NCI-H1436 (cell line): Measurements from ENCODE around the gene GRID1.
A peak's percentile ranks its signal among the peaks of the same experiment; 100 is the strongest.

ENCODE experiments used
- DNase-seq: peaks from one replicate; lab custom pipeline; 2025; lab: John Stamatoyannopoulos, UW

GRID1 gene

GRCh38 chr10:86368987-86369386, 2.4 kb upstream of the GRID1 start:
- DNase-seq, result no peak

- DNase-seq, result no peak
Observed at GRCh38 chr10:86368046-86368445, 1.5 kb upstream of the GRID1 start.

GRCh38 chr10:86367152-86367951, 757 bp upstream of the GRID1 start:
- no peak for DNase-seq

GRCh38 chr10:86366902-86367151, 232 bp upstream of the GRID1 start:
- no peak for DNase-seq

- no peak for DNase-seq
Observed at GRCh38 chr10:86365346-86366032, 1.1 kb downstream of the GRID1 start.

GRCh38 chr10:86364491-86365345, 1.9 kb downstream of the GRID1 start:
- no peak for DNase-seq

GRCh38 chr10:86363833-86364490, 2.6 kb downstream of the GRID1 start:
- no peak for DNase-seq

GRCh38 chr10:86363184-86363832, 3.3 kb downstream of the GRID1 start:
- DNase-seq, result no peak

- DNase-seq, result no peak
Observed at GRCh38 chr10:86362586-86363183, 3.9 kb downstream of the GRID1 start.

- DNase-seq, result no peak
Observed at GRCh38 chr10:86362129-86362527, 4.5 kb downstream of the GRID1 start.

GRCh38 chr10:86361156-86362128, 5.2 kb downstream of the GRID1 start:
- peak; percentile 22 for DNase-seq

- DNase-seq, result no peak
Observed at GRCh38 chr10:86360657-86361056, 5.9 kb downstream of the GRID1 start.

GRCh38 chr10:86359954-86360353, 6.6 kb downstream of the GRID1 start:
- DNase-seq, result no peak

- no peak for DNase-seq
Observed at GRCh38 chr10:86359111-86359510, 7.5 kb downstream of the GRID1 start.

GRCh38 chr10:86357676-86358075, 8.9 kb downstream of the GRID1 start:
- DNase-seq, result no peak

- DNase-seq, result no peak
Observed at GRCh38 chr10:86357041-86357440, 9.6 kb downstream of the GRID1 start.

GRCh38 chr10:86356296-86356695, 10.3 kb downstream of the GRID1 start:
- no peak for DNase-seq

- DNase-seq, result no peak
Observed at GRCh38 chr10:86355571-86356038, 11.0 kb downstream of the GRID1 start.

GRCh38 chr10:86354761-86355540, 11.6 kb downstream of the GRID1 start:
- DNase-seq, result no peak
